ENCODE results near the gene FZD10.

The FZD10 gene

DNA sequence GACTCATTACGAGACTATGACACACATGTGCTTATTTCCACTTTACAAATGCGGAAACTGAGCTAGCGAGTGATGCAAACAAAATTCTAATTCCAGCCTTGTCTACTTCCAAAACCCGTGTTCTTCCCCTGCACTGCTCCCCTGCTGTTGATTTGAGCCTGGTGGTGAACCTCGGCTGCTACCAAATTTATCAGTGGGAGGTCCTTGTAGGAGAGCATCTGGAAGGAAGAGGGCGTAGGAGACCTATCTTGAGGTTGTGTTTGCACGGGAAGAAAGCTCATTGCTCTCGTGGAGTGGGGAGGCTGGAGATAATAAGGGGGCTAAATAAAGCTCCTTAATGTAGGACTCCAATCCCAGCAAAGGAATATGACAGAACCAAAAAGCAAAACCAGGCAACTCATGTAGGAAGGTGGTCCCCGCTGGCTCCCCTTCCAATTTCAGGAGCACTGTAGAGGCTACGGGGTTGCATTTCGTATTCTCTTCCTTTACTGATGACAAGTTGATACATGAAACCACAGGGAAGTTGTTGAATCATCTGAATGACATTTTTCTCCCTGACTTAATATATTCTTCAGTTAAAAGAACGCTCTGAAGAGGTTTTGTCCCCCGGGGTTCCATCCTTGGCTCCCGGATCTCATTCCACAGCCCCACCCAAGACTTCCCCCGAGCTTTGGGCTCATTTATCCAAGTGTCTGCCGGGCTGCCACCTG, 52.6 kb downstream of the FZD10 start:
- TF ChIP-seq, protein P1, sequence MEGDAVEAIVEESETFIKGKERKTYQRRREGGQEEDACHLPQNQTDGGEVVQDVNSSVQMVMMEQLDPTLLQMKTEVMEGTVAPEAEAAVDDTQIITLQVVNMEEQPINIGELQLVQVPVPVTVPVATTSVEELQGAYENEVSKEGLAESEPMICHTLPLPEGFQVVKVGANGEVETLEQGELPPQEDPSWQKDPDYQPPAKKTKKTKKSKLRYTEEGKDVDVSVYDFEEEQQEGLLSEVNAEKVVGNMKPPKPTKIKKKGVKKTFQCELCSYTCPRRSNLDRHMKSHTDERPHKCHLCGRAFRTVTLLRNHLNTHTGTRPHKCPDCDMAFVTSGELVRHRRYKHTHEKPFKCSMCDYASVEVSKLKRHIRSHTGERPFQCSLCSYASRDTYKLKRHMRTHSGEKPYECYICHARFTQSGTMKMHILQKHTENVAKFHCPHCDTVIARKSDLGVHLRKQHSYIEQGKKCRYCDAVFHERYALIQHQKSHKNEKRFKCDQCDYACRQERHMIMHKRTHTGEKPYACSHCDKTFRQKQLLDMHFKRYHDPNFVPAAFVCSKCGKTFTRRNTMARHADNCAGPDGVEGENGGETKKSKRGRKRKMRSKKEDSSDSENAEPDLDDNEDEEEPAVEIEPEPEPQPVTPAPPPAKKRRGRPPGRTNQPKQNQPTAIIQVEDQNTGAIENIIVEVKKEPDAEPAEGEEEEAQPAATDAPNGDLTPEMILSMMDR (IDR thresholded peaks at IDR 0.05; ENCODE audit: low read depth, low read length), result no peak
- no peak for DNase-seq (ENCODE audit: low read depth in 2 of 2)
- H3K4me3 ChIP-seq (replicated peaks in 1 of 2; ENCODE audit: low read depth in 2 of 2, low read length in 2 of 2), result no peak overlapping the region

Data from cardiac fibroblast (primary cell).